GM10248 (cell line): ENCODE measurements around the gene POMT1.

Experiments used
- CTCF ChIA-PET: fragments of 300-600 bp; sonication (Branson Sonifier 250); formaldehyde crosslinking; extraction: SDS; loops from one replicate; lab custom pipeline; 2021; ENCODE audit warnings: antibody characterized with exemption; lab: Yijun Ruan, JAX
- POLR2A ChIA-PET: fragments of 350-650 bp; sonication (Branson Sonifier 250); formaldehyde crosslinking; extraction: SDS; loops from one replicate; lab custom pipeline; 2020; ENCODE audit warnings: antibody characterized with exemption; lab: Yijun Ruan, JAX
- DNase-seq: peaks from one replicate; pipeline ENCODE4 v3.0.0; 2012; ENCODE audit errors: extremely low spot score
- TF ChIP-seq, protein P1 (sequence below): IDR thresholded peaks from 2 replicates; pipeline ENCODE4 v1.5.1; 2012; ENCODE audit warnings: mild to moderate bottlenecking, low read depth; ENCODE audit errors: extremely low read depth, missing control alignments, control extremely low read depth

POMT1 gene

DNA sequence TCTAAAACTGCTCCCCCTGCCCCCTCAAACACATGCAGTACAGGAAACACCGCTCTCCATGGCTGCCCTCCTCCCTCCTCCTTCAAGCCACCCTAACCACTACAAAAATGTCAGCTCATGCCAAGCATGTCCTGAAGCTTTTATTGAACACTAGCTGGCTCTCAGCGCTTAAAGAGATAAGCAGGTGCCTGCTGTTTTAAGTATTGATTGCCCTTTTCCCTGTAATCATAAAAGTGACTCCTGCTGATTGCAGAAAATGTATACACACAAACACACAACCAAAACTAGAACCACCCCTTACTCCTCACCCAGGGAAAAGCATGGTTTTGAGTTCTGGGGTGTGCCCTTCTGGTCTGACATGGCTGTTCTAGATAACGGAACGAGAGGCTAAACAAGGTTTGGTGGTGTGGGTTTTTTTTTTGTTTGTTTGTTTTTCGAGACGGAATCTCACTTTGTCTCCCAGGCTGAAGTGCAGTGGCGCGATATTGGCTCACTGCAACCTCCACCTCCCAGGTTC, 32.1 kb downstream of the POMT1 start:
- CTCF ChIA-PET, result no interaction called here
- TF ChIP-seq, protein P1, sequence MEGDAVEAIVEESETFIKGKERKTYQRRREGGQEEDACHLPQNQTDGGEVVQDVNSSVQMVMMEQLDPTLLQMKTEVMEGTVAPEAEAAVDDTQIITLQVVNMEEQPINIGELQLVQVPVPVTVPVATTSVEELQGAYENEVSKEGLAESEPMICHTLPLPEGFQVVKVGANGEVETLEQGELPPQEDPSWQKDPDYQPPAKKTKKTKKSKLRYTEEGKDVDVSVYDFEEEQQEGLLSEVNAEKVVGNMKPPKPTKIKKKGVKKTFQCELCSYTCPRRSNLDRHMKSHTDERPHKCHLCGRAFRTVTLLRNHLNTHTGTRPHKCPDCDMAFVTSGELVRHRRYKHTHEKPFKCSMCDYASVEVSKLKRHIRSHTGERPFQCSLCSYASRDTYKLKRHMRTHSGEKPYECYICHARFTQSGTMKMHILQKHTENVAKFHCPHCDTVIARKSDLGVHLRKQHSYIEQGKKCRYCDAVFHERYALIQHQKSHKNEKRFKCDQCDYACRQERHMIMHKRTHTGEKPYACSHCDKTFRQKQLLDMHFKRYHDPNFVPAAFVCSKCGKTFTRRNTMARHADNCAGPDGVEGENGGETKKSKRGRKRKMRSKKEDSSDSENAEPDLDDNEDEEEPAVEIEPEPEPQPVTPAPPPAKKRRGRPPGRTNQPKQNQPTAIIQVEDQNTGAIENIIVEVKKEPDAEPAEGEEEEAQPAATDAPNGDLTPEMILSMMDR, result no peak
- POLR2A ChIA-PET, result no interaction called here
- DNase-seq, result no peak

DNA sequence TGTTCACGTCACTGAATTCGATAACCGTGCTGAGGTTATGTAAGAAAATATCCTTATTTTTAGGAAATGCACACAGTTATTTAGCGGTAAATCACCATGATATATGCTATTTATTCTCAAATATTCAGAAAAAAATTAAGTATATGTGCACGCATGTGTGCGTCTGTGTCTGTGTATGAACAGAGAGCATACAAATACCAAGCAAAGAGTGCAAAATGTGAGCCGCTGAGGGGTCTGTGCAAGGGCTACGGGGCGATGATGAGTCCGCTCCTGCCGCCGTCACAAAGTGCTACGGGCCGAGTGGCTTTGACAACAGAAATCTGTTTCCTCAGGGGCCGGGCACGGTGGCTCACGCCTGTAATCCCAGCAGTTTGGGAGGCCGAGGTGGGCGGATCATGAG, 35.2 kb downstream of the POMT1 start:
- CTCF ChIA-PET, result no interaction called here
- no peak for DNase-seq
- TF ChIP-seq, protein P1, result no peak
- POLR2A ChIA-PET, result no interaction called here

DNA sequence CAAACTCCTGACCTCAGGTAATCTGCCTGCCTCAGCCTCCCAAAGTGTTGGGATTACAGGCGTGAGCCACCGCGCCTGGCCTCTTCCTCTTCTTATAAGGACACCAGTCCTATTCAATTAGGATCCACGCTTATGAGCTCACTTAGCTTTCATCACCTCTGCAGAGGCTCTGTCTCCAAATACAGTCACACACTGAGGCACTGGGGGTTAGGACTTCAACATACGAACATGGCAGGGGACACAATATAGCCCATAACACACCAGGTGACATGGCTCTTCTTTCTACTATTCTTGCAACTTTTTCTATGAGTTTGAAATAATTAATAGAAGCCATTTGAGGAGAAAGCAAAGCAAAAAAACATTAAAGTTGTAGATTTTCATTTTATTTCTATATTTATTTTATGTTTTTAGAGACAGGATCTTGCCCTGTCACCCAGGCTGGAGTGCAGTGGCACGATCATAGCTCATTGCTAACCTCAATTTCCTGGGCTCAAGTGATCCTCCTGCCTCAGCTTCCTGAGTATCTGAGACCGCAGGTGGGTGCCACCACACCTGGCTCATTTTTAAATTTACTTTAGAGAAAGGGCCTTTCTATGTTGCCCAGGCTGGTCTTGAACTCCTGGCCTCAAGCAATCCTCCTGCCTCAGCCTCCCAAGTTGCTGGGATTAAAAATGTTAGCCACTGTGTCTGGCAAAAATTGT, 36.7 kb downstream of the POMT1 start:
- POLR2A ChIA-PET, result no interaction called here
- TF ChIP-seq, protein P1, result no peak
- DNase-seq, result no peak
- CTCF ChIA-PET, result no interaction called here

DNA sequence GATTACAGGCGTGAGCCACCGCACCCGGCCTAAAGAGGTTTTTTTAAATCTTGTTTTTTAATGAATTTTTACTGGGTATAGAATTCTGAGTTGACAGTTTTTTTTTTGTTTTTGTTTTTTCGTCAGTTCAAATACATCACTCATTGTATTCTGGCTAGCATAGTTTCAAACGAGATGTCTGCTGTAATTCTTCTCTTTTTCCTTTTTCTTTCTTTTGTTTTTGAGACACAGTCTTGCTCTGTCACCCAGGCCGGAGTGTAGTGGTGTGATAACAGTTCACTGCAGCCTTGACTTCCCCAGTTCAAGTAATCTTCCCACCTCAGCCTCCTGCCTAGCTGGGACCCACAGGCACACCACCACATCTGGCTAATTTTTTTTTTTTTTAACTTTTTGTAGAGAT, 40.4 kb downstream of the POMT1 start:
- ChIA-PET CTCF (interaction anchor here (1.1 kb wide), 1 partner anchor 196 kb away, joined by 3 read pairs; no protein-coding TSS in a partner anchor), POLR2A (no interaction called here)
- no peak for DNase-seq
- TF ChIP-seq, protein P1, result no peak

DNA sequence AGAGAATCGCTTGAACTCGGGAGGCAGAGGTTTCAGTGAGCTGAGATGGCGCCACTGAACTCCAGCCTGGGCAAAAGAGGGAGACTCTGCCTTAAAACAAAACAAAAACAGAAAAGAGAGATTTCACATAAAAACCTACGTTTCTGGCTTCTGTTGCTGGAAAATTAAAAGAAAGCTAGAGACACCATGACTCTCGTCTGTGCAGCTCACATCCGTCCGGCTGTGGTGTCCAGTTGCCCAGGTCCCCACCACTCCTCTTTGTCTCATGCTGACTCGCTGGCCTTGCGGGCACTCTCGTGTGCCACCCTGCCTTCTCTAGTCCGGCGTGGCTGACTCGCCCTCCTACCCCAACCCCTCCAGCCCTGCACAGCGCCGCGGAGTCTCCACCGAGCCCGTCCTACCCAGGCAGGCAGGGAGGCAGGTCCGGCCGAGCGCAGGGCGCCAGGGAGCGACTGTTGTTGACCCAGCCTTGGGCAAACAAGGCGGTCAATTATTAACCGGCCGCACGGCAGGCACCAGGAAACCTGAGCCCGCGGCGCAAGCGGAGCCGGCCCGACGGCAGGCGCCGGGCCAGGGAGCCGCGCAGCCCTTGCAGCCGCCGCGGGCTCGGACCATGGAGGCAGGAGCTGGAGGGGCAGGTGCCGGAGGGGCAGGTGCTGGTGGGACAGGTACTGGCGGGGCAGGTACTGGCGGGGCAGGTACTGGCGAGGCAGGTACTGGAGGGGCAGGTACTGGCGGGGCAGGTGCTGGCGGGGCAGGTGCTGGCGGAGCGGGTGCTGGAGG, 42.5 kb downstream of the POMT1 start, which contains the start of gene PRRT1B:
TSS of gene PRRT1B (plus strand) at position 521 of the 783 bp plus-strand sequence. CDS start at position 614, 93 bp downstream.
- no peak for DNase-seq
- CTCF ChIA-PET, result no interaction called here
- TF ChIP-seq, protein P1, result no peak
- POLR2A ChIA-PET, result no interaction called here

DNA sequence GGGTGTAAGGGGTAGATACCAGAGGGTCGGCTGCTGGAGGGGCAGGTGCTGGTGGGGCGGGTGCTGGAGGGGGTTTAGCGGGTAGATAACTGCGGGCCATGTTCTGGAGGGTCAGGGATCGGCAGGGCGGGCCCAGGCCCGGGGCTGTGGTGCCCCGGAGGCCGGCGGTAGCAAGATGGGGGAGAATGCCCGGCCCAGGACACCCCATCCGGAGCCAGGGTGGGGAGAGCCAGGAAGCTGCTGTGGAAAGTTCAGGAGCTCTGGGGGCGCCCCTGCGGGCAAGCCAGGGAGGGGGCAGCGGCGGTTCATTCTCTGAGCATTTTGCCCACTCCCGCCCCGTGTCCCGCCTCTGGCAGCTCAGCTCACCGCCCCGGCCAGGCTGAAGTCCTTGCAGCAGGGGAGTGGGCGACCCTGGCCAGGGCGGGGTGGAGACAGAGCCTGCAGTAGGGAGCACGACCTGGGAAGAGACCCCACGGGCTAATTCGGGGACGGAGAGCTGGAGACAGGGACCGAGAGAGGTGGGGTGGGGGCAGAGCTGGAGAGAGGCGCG, 43.1 kb downstream of the POMT1 start:
- no peak for DNase-seq
- POLR2A ChIA-PET, result no interaction called here
- CTCF ChIA-PET, result interaction anchor here (1.5 kb wide), 1 partner anchor 15 kb away, joined by 6 read pairs; no protein-coding TSS in a partner anchor
- TF ChIP-seq, protein P1, result no peak
